ENCODE data around the gene TPM1. TPM values are rescaled to one million over a fixed set of nuclear protein-coding genes. Genes with fewer than 3 reads are reported as not detected.

Gene TPM1
- total and polyA plus RNA-seq, 2 of the 4 experiments (the other 2 are of a cell fraction), result 661 to 1,623 TPM

- H3K9me3 ChIP-seq (ENCODE audit: control insufficient read depth, insufficient read depth, low read length), result no peaks in the 10 kb centered on the region
- ATAC-seq (ENCODE audit: low read depth), result no peak
- H3K9ac ChIP-seq (ENCODE audit: low read depth, low read length), result no peak overlapping the region
- TF ChIP-seq NFE2L2 (IDR thresholded peaks at IDR 0.05; ENCODE audit: low read depth, low read length) (no peak), RCOR1 (IDR thresholded peaks at IDR 0.05; ENCODE audit: insufficient replicate concordance, low read length) (no peak), MAZ (IDR thresholded peaks at IDR 0.05; ENCODE audit: borderline replicate concordance, low read depth, low read length) (no peak), CHD1 (IDR thresholded peaks at IDR 0.05; ENCODE audit: low read depth, low read length) (no peak), CEBPB (IDR thresholded peaks at IDR 0.05; ENCODE audit: low read depth, low read length) (no peak), POLR2A (IDR thresholded peaks at IDR 0.05; ENCODE audit: low read depth, low read length) (no peak), MAFK (IDR thresholded peaks at IDR 0.05; ENCODE audit: low read depth, low read length) (no peak), USF2 (IDR thresholded peaks at IDR 0.05; ENCODE audit: low read depth, low read length) (no peak), SMC3 (IDR thresholded peaks at IDR 0.05; ENCODE audit: low read depth, low read length) (no peak), FOS (IDR thresholded peaks at IDR 0.05; ENCODE audit: low read depth, low read length) (no peak), RFX5 (IDR thresholded peaks at IDR 0.05; ENCODE audit: low read depth, low read length) (no peak), CTCF (conservative IDR thresholded peaks at IDR 0.05; ENCODE audit: low read depth, low read length) (no peak), RAD21 (IDR thresholded peaks at IDR 0.05; ENCODE audit: low read length) (no peak), BHLHE40 (IDR thresholded peaks at IDR 0.05; ENCODE audit: low read depth, low read length) (no peak), MXI1 (IDR thresholded peaks at IDR 0.05; ENCODE audit: borderline replicate concordance, low read depth, low read length) (no peak), ELK1 (IDR thresholded peaks at IDR 0.05; ENCODE audit: borderline replicate concordance, low read depth, low read length) (no peak)
- H3K23ac ChIP-seq (ENCODE audit: low read depth, low read length), result no peak overlapping the region
- no TSS peak for BruUV-seq (replicated peaks)
- ChIA-PET POLR2A (ENCODE audit: unreplicated experiment) (no interaction called here), CTCF (no interaction called here)
- H4K8ac ChIP-seq (ENCODE audit: low read depth in 2 of 2, low read length in 2 of 2), result no peak overlapping the region
- WGBS, 2 experiments (ENCODE audit: extremely low coverage in 2 of 2, insufficient read length in 1 of 2), result 96% methylated on average over 4 of the region's 6 CpGs; no CpG with 5 or more reads in 1 of the 2 experiments
- H2BK15ac ChIP-seq (ENCODE audit: low read depth, low read length), result no peak overlapping the region
- no peak overlapping the region for H3K56ac ChIP-seq (ENCODE audit: extremely low read depth, insufficient read depth, low read length)
- DNase-seq, result no peak
- no peak overlapping the region for H3K27ac ChIP-seq (ENCODE audit: insufficient read depth, low read length)
- H3K36me3 ChIP-seq (ENCODE audit: control insufficient read depth, insufficient read depth, low read length), result no peaks in the 10 kb centered on the region
- H4K91ac ChIP-seq (ENCODE audit: insufficient read depth, low read depth, low read length), result no peak overlapping the region
- H4K20me1 ChIP-seq (ENCODE audit: insufficient read depth, low read length), result no peaks in the 10 kb centered on the region
- H3K14ac ChIP-seq (replicated peaks; ENCODE audit: low read depth, low read length), result no peak overlapping the region
- H3K4me1 ChIP-seq (ENCODE audit: control insufficient read depth, insufficient read depth, low read length), result peaks cover 16% of the 10 kb centered on the region
- H2BK5ac ChIP-seq (ENCODE audit: low read depth, low read length, poor library complexity, severe bottlenecking), result no peak overlapping the region
- no peak overlapping the region for H3K4me2 ChIP-seq (ENCODE audit: low read depth, low read length)
- no peaks in the 10 kb centered on the region for H3K27me3 ChIP-seq (ENCODE audit: control insufficient read depth, insufficient read depth, low read length)
- no peak overlapping the region for H3K4me3 ChIP-seq (ENCODE audit: insufficient read depth, low read depth, low read length)
- dilution Hi-C loops (cut with HindIII; ENCODE audit: low sequenced_read_pairs, unreplicated experiment), result no loop called here
- no peak overlapping the region for H2BK20ac ChIP-seq (ENCODE audit: low read depth, low read length)
- intact Hi-C loops (cut with micrococcal nuclease), result no loop called here
- H3K4ac ChIP-seq (ENCODE audit: low read depth, low read length), result no peak overlapping the region
- no peak overlapping the region for H2AK5ac ChIP-seq (ENCODE audit: low read depth, low read length)
- no peak overlapping the region for H2AK9ac ChIP-seq (replicated peaks; ENCODE audit: low read depth, low read length, poor library complexity)
- H3K18ac ChIP-seq (ENCODE audit: low read depth, low read length), result no peak overlapping the region
- in situ Hi-C loops (cut with MboI; ENCODE audit: low sequenced_read_pairs), result no loop called here
- no peaks in the 10 kb centered on the region; a peak in 1 of 4 replicates for H3K79me1 ChIP-seq (ENCODE audit: low read depth in 1 of 2, low read length in 2 of 2)
- H2AFZ ChIP-seq (replicated peaks; ENCODE audit: low read length, poor library complexity), result no peak overlapping the region
- H4K5ac ChIP-seq (ENCODE audit: low read depth, low read length), result no peak overlapping the region
- peaks cover 15% of the 10 kb centered on the region for H3K9me1 ChIP-seq (ENCODE audit: insufficient read depth, low read length)
- H2BK120ac ChIP-seq (ENCODE audit: low read depth, low read length), result no peak overlapping the region
Observed at GRCh38 chr15:63012444-63012843, 30.1 kb upstream of the TPM1 start.
